T-helper 17 cell (primary cell): ENCODE data around the gene B4GALNT4. TPM values are rescaled to one million over a fixed set of nuclear protein-coding genes. Genes with fewer than 3 reads are reported as not detected.
"Not testable (repeated sequence)": the region's sequence is repeated elsewhere in the genome, so short reads cannot be mapped to it uniquely, and the experiment has no call there.

Experiments
- ATAC-seq: fragments of 150-1000 bp; cut with Tn5 transposase; 2 replicates; pipeline ENCODE4 v1.10.0; 2021; ENCODE audit warnings: mild to moderate bottlenecking, moderate library complexity
- DNase-seq, 3 donors: peaks; one replicate each; pipeline versions ENCODE4 v3.0.0 to v3.0.0-alpha.2; 2020 to 2021
- H3K9me3 ChIP-seq: one replicate; pipeline ENCODE4 v1.7.0; 2013; ENCODE audit warnings: low read length, mild to moderate bottlenecking; ENCODE audit not compliant: control insufficient read depth, poor library complexity, severe bottlenecking
- H3K27ac Mint-ChIP-seq: one replicate; pipeline ENCODE4 v1.8.0; 2022; ENCODE audit warnings: mild to moderate bottlenecking, moderate library complexity, mixed read lengths
- H3K27me3 Mint-ChIP-seq: one replicate; pipeline ENCODE4 v1.8.0; 2022; ENCODE audit warnings: mixed read lengths
- H3K36me3 Mint-ChIP-seq: one replicate; pipeline ENCODE4 v1.8.0; 2022; ENCODE audit warnings: low read depth, mixed read lengths
- H3K4me1 Mint-ChIP-seq: one replicate; pipeline ENCODE4 v1.8.0; 2022; ENCODE audit warnings: mild to moderate bottlenecking, mixed read lengths
- H3K4me3 Mint-ChIP-seq: one replicate; pipeline ENCODE4 v1.8.0; 2022; ENCODE audit warnings: mild to moderate bottlenecking, moderate library complexity, mixed read lengths
- total RNA-seq, 4 donors: library from RNA in 2 of 4; stranded (reverse) in 2 of 4; gene quantifications; one replicate each; pipeline ENCODE4 v1.2.3 and lab custom pipeline; 2022 to 2026

Gene B4GALNT4
- total RNA-seq, 2 donors from 2014 or later: 6.0 to 8.6 TPM

GRCh38 chr11:418343-419247, 49.3 kb downstream of the B4GALNT4 start:
- peaks cover 7% of the 10 kb centered on the region for H3K36me3 Mint-ChIP-seq
- H3K4me3 Mint-ChIP-seq: no peak overlapping the region
- no peaks in the 10 kb centered on the region for H3K27me3 Mint-ChIP-seq
- DNase-seq (peak in 1 of 3 donors; percentile 5), ATAC-seq (no peak)
- H3K9me3 ChIP-seq: no peaks in the 10 kb centered on the region
- peaks cover 13% of the 10 kb centered on the region for H3K4me1 Mint-ChIP-seq
- no peak overlapping the region for H3K27ac Mint-ChIP-seq

DNA sequence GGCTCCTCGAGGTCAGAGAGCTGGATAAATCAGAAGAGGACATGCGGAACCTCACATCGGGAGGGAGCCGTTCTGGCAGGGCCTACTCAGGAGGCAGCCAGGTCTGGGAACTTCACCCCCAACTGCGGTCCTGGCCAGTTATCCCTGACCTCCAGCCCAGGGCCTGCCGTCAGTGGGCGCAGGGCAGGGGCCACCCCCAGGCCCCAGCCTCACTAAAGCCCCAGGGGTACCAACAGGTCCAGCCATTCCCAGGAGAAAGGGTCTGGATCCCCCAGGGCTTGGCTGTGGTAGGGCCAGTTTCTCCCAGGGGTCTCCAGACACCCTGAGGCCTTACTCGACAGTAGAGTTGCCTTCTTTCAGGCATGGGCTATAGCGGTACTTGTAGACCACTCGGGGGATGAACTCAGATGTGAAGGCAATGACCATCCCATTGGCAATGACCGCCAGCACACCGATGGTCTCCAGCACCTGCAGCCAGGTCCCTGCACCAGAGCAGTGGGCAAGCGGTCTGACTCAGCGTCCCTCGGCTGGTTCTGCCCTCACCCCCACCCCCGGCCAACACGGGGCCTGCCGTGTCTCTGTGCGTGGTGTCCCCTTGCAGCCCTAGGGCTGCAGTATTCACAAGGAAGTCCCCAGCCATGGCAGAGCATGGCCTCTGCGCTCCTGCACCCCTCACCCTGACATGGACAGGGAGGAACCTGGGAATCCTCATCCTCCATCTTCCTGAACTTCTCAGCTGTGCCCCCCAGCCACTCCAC, 50.1 kb downstream of the B4GALNT4 start:
- ATAC-seq: no peak
- no peak overlapping the region for H3K4me3 Mint-ChIP-seq
- DNase-seq: no peak
- peaks cover 7% of the 10 kb centered on the region for H3K36me3 Mint-ChIP-seq
- H3K9me3 ChIP-seq: no peaks in the 10 kb centered on the region
- no peak overlapping the region for H3K27ac Mint-ChIP-seq
- no peaks in the 10 kb centered on the region for H3K27me3 Mint-ChIP-seq
- H3K4me1 Mint-ChIP-seq: peaks cover 10% of the 10 kb centered on the region

- H3K4me3 Mint-ChIP-seq: no peak overlapping the region
- ATAC-seq: no peak
- H3K4me1 Mint-ChIP-seq: peaks cover 6% of the 10 kb centered on the region
- no peaks in the 10 kb centered on the region for H3K27me3 Mint-ChIP-seq
- H3K36me3 Mint-ChIP-seq: peaks cover 6% of the 10 kb centered on the region
- H3K9me3 ChIP-seq: no peaks in the 10 kb centered on the region
- DNase-seq: peak in 2 of 3 donors; percentile 4 to 10
- H3K27ac Mint-ChIP-seq: no peak overlapping the region
Measured at GRCh38 chr11:420054-420910, 51.0 kb downstream of the B4GALNT4 start.

DNA sequence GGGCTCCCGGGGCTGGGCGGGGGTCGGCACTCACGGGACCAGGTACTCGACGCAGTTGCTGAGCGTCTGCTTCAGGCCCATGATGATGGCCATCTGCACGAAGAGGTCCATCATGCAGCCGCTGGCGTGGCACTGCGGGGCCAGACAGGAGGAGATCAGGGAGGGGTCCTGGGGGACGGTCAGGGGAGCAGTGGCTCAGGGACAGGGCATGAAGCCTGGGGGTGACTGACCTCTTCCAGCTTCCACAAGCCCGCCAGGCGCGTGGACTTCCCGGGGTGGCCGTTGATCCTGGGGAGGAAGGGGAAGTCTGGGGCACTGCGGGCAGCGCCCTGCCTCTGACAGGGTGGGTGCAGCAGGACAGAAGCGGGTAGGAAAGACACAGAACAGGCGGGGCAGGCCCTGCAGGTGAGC, 51.6 kb downstream of the B4GALNT4 start:
- ATAC-seq: no peak
- H3K9me3 ChIP-seq: no peaks in the 10 kb centered on the region
- DNase-seq: peak in 2 of 3 donors; percentile 3 to 9
- Mint-ChIP-seq H3K27me3 (no peaks in the 10 kb centered on the region), H3K4me3 (no peak overlapping the region), H3K4me1 (peaks cover 3% of the 10 kb centered on the region), H3K27ac (no peak overlapping the region), H3K36me3 (peaks cover 6% of the 10 kb centered on the region)

DNA sequence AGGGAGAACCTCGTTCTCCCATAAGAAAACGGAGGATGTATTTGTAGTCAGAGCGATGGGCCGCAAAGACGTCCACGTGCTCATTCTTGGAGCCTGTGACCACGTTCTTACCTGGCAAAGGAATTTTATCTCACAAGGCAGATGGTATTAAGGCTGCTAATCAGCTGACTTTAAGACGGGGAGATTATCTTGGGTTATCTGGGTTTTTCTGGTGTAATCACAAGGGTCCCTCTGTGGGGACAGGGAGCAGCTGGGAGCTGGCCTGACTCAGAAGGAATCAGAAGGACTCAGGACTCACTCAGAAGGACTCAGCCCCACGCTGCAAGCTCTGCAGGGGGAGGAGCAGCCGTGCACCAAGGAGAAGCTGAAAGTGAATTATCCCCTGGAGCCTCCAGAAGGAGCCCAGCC, 53.0 kb downstream of the B4GALNT4 start:
- Mint-ChIP-seq H3K4me3 (no peak overlapping the region), H3K36me3 (peaks cover 6% of the 10 kb centered on the region), H3K4me1 (no peaks in the 10 kb centered on the region), H3K27ac (no peak overlapping the region), H3K27me3 (no peaks in the 10 kb centered on the region)
- no peaks in the 10 kb centered on the region for H3K9me3 ChIP-seq
- no peak for ATAC-seq
- DNase-seq: no peak

DNA sequence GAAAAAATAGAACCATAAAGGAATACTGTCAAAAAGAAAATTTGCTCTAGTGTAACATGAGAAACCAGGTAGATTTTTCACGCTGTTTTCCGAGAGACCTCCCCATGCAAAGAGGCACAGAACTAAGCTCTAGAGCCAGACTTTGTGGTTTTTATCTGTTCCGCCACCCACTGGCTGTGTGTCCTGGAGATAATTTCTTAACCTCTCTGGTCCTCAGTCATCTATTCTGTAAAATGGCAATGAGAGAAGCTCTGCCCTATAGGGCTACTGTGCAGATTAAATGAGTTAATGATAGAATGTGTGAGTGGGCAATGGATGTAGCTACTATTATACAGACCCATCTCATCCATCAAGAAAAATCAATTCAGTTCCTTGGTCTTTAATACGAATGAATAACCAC, 54.9 kb downstream of the B4GALNT4 start:
- no peak for ATAC-seq
- H3K36me3 Mint-ChIP-seq: peaks cover 6% of the 10 kb centered on the region
- no peak overlapping the region for H3K4me3 Mint-ChIP-seq
- no peak for DNase-seq
- H3K4me1 Mint-ChIP-seq: no peaks in the 10 kb centered on the region
- H3K27me3 Mint-ChIP-seq: no peaks in the 10 kb centered on the region
- H3K9me3 ChIP-seq: no peaks in the 10 kb centered on the region
- H3K27ac Mint-ChIP-seq: no peak overlapping the region

- H3K4me1 Mint-ChIP-seq, DNase-seq, ATAC-seq, H3K27ac Mint-ChIP-seq, H3K27me3 Mint-ChIP-seq, H3K9me3 ChIP-seq, H3K4me3 Mint-ChIP-seq, H3K36me3 Mint-ChIP-seq: not testable (repeated sequence)
Measured at GRCh38 chr11:424766-425165, 55.5 kb downstream of the B4GALNT4 start.

- ATAC-seq (no peak), DNase-seq (no peak)
- Mint-ChIP-seq H3K4me3 (no peak overlapping the region), H3K27ac (no peak overlapping the region), H3K27me3 (no peaks in the 10 kb centered on the region), H3K4me1 (no peaks in the 10 kb centered on the region), H3K36me3 (peaks cover 6% of the 10 kb centered on the region)
- no peaks in the 10 kb centered on the region for H3K9me3 ChIP-seq
Measured at GRCh38 chr11:425301-425700, 56.0 kb downstream of the B4GALNT4 start.

DNA sequence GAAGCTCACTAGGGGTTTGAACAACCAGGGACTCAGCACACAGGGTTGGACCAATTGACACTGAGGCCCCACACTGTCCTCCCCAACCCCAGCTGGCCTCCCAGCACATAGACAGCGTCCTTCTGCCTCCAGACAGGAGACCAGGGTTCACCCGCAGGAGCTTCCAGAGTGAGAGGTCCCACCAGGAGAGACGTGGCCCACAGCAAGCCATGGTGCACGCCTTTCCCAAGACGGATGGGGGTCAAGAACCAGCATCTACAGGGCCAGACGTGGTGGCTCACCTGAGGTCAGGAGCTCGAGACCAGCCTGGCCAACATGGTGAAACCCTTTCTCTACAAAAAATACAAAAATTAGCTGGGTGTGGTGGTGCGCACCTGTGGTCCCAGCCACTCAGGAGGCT, 57.6 kb downstream of the B4GALNT4 start:
- ATAC-seq: no peak

GRCh38 chr11:428295-428694, 59.0 kb downstream of the B4GALNT4 start:
- no peak for ATAC-seq
- no peaks in the 10 kb centered on the region for H3K27me3 Mint-ChIP-seq
- H3K9me3 ChIP-seq: no peaks in the 10 kb centered on the region
- no peaks in the 10 kb centered on the region for H3K4me1 Mint-ChIP-seq
- H3K4me3 Mint-ChIP-seq: no peak overlapping the region
- H3K27ac Mint-ChIP-seq: no peak overlapping the region
- no peak for DNase-seq
- peaks cover 6% of the 10 kb centered on the region for H3K36me3 Mint-ChIP-seq

More for the DNA sequence above, 57.6 kb downstream of the B4GALNT4 start:
- Mint-ChIP-seq H3K27ac (no peak overlapping the region), H3K4me1 (no peaks in the 10 kb centered on the region), H3K36me3 (peaks cover 6% of the 10 kb centered on the region), H3K27me3 (no peaks in the 10 kb centered on the region), H3K4me3 (no peak overlapping the region)
- no peak for DNase-seq
- no peaks in the 10 kb centered on the region for H3K9me3 ChIP-seq

- H3K36me3 Mint-ChIP-seq: peaks cover 4% of the 10 kb centered on the region
- no peaks in the 10 kb centered on the region for H3K27me3 Mint-ChIP-seq
- H3K27ac Mint-ChIP-seq: no peak overlapping the region
- no peaks in the 10 kb centered on the region for H3K9me3 ChIP-seq
- DNase-seq (peak in 1 of 3 donors; percentile 3), ATAC-seq (no peak)
- no peak overlapping the region for H3K4me3 Mint-ChIP-seq
- H3K4me1 Mint-ChIP-seq: no peaks in the 10 kb centered on the region
Measured at GRCh38 chr11:429391-429790, 60.1 kb downstream of the B4GALNT4 start.

- Mint-ChIP-seq H3K4me3 (no peak overlapping the region), H3K4me1 (peaks cover 3% of the 10 kb centered on the region), H3K27me3 (no peaks in the 10 kb centered on the region), H3K27ac (no peak overlapping the region), H3K36me3 (no peaks in the 10 kb centered on the region)
- DNase-seq: no peak
- H3K9me3 ChIP-seq: no peaks in the 10 kb centered on the region
- no peak for ATAC-seq
Measured at GRCh38 chr11:429931-430456, 60.7 kb downstream of the B4GALNT4 start.
